Measurements from ENCODE around the gene HS3ST3A1.
"Not testable (repeated sequence)": the region's sequence is repeated elsewhere in the genome, so short reads cannot be mapped to it uniquely, and the experiment has no call there.

HS3ST3A1 gene

DNA sequence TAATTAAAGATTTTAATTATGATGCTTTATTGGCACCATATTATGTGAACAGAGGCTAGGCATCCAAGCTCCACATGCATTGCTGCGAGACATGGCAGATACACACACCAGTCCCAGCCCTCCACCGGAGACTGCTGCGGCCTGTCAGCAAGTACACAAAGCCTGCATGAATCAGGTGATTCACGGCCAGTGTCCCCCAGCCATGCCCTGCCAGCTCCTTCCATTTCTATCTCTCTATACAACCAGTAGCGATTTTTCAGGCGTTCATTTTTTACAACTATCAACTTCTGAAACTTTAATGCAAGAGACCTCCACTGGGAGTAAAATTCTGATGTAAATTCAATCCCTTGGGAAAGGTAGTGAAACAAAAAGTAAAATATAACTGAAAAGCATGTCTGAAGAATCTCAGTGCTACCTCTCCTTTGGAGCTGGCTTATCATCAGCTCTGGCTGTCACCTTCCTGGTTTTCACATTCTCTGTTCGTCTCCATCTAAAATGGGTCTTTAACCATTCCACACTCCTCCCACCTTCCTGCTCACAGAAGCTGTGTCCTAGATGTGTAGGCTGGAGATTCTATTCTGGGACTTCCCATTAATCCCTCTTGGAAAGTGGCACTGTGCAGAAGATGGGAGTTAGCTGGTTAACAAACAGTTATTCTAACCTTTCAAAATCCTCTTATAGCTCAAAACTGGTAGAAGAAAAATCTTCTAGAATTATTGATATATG lies 32.2 kb downstream of the HS3ST3A1 start:
- DNase-seq, result no peak

DNA sequence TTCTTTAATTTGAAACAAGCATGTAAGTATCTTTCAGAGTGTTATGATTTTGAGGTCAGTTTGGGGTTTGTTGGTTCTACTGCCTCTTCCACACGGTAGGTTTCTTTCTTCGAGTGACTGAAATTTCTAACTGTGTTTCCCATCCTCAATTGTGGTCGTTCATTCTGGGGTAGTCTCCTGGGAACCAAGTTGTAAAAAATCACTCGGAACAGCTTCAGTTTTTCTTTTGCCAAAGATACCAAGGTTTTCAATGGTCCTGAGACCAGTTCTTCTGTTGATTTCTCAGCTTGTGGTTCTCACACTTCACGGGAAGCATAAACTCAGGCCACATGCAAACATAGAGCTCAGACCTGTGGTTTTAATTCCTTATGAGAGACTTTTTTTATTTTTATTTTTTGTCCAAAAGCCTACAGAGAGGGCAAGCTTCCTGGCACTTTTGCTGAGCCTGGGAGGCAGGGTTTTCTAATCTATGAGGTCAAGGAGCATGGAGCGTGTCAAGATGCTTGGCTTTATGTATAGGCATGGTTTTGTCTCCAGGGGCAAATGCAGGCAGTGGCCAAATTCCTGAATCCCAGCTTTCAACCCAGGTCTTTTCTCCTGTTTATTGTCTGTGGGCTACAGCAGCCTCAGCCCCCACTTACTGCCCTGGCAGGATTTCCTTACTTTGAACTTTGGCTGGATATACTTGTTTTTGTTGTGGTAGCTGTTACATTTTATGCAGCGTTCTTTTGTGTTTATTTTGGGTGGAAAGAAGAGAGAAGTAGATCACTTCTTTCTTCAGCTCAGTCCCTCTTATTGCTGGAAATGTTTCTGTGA lies 32.9 kb downstream of the HS3ST3A1 start:
- no peak for DNase-seq

DNA sequence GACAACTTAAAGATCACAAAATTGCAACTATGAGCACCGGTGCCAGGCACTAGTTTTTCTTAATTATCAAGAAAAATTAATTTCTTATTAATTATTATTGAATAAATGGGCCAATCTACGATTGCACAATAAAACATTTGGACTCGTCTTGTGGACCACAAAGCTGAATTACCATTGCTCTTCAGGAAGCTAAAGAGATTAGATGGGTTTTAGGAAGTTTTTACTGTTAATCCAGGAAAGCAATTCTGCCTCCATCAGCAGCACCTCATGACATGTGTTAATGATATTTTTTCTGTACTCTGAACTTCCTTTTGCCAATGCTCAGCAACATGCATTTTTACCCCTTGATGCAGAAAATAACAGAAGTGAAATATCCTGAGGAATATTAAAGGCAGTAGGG lies 37.9 kb downstream of the HS3ST3A1 start:
- DNase-seq, result no peak

DNA sequence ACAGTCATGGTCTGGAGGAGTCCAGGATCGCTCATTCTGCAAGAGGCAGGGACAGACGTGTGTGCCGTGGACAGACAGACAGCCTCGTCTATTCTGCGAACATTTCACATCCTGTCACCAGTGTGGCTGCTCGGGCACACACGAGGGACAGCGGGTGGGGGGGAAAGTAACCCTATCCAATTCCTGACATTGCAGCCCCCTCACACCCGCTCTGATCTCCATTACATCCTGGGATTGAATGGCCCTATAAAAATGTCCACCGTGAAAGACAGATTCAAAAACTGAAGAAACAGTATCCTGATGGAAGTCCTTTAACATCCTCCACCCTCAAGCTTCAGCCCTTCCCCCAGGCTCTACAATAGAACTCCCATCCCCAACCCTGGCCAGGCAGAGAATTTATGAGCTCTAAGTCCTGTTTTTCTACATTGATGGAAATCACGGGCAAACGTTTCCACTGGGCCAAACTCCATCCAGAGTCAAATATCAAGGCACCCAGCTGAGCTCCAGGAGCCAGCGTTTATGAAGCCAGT lies 39.4 kb downstream of the HS3ST3A1 start:
- DNase-seq, result no peak

DNA sequence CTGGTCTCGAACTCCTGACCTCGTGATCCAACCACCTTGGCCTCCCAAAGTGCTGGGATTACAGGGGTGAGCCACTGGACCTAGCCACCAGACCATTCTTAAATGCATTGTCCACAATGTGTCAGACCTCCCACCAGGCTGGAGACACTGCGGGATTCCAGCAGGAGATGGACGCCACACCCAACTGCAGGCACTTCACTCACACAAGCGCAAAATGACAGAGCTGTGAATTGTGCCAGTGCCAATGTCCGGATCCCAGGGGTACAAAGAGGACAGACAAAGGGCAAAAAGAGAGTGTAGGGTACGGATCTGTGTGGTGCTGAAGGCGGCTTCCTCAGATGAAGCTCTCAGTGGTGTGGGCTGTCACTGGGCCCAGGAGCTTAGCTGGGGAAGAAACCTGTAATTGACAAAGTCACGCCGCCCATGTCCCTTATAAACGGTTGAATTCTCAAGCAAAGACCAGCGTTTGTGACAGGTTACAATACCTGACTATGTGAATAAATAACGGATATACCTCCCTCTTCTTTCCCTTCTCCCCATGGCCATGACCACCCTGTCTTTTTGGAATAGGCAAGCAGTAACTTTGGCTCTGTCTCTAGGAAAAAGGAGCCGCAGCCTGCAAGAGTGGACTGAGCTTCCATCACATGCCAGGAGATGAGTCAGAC lies 40.0 kb downstream of the HS3ST3A1 start:
- no peak for DNase-seq

DNA sequence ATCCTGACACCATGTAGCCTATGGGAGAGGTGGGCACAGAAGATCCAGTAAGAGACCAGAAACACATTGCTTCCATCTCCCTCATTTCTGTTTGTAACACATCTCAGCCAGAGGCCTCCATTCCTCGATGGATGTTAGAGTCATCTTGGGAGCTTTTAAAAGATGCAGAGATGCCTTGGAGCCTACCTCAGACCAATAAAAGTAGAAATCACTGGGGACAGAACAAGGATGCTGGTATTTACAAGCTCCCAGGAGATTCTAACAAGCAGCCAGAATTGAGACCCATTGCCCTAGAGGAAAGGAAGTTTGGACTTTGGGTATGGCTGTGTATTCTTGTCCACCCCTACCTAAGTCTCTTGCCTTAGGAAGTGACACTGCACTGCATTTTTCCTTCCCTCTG lies 40.8 kb downstream of the HS3ST3A1 start:
- DNase-seq, result no peak

DNA sequence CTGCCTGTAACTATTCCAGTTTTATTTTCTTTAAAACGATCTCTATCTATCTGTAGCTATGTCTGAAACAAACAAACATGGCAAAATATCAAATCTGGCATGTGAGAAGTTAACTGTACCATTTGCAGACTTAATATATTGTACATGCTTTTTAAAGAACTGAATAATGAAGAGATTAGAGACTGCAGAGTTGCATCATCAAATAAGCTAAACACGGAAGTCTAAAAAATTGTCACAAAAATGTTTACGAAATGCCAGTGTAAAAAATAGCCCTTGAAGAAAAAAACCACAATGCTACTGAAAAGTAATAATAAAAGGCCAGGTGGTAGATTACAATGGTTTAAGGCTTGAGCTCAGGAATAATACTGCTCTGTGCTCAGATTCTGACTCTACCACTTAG lies 43.1 kb downstream of the HS3ST3A1 start:
- no peak for DNase-seq

DNA sequence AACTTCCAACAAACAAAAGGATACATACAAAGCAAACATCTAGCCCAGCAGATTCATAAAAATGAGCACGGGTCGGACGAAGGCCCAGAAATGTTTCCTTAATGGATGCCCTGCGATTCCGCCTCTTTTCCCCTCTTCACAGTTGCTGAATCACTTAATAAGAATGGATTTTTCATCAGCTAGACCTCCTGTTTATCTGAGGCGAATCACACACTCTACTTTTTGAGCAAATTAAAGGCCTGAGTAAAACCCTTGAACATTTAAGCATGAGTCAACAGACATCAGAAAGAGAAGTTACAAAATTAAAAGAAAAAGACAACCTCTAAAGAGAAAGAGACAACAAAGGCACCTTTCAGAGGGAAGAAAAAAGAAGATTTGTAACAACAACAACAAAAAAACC lies 44.7 kb downstream of the HS3ST3A1 start:
- DNase-seq, result no peak

DNA sequence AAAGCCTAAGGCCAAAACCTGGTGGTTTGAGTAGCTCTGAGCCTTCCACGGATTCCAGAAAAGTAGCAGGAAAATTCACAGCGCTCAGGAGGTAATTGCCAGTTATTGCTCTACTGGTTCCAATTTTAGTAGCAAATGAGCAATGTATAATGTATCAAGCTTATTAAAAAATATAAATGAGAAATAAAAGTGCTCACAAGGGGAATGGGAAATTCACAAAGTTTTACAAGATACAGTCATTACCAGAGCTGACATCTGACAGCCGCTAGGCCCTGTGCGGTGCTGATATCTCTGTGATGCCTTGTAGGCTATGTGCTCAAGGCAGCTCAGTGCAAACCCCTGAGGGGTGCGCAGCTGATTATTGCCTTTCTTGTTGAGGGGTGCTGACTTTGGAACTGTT lies 47.5 kb downstream of the HS3ST3A1 start:
- no peak for DNase-seq

DNA sequence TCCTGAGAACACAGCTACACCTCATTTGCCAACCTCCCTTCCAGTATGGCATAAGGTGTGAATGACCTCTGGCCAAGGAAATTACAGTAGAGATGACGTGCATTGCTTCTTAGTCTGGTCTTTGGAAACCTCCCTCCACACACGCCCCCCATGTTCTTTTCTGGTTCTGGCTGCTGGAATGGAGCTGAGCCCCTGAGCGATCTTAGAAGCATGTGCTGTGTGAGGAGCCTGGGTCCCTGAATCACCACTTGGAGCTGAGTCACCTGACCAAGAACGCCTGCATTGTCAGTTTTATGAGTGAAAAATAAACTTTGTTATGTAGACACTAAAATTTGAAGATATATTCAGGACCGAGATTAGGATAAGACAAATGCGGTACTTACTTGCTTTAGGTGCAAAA lies 51.4 kb downstream of the HS3ST3A1 start:
- DNase-seq, result no peak

DNA sequence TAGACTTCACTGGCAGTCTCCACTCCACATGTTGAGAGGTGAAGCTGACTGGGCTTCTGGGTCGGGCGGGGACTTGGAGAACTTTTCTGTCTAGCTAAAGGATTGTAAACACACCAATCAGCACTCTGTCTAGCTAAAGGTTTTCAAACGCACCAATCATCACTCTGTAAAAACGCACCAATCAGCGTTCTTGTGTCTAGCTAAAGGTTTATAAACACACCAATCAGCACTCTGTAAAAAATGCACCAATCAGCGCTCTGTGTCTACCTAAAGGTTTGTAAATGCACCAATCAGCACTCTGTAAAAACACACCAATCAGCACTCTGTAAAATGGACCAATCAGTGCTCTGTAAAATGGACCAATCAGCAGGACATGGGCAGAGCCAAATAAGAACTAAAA lies 53.2 kb downstream of the HS3ST3A1 start:
- not testable (repeated sequence) for DNase-seq

DNA sequence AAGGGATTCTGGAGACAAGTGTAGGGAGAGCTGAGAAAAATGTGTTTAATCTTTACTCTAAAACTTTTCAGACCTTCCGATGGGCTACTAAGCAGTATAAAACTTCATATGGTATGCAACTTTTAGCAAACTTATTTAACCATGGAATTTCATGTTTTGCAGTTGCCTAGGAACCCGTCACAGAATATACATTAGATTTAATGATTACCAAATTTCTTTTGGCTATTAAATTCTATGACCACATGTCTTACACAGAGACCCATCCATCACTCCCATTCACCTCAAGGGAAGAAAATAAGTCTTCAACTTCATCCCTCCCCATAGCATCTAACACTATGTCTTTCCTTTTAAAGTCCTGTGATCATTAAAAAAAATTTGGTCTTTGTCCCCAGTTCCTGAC lies 54.9 kb downstream of the HS3ST3A1 start:
- DNase-seq, result no peak

DNA sequence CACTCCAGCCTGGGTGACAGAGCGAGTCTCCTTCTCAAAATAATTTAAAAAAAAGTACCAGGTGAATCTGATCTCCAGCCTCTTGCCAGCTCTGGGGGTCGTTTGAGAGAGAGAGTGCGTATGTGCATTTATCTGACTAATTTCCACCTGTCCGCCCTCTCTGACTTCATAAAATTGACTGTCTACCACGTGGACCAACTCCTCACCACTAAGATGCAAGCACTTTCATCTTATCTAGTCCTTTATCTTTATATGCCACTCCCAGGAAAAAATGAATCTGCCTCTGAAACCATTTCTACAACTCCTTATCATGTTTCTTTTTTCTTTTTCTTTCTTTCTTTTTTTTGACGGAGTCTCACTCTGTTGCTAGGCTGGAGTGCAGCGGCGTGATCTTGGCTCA lies 55.8 kb downstream of the HS3ST3A1 start:
- DNase-seq, result no peak

DNA sequence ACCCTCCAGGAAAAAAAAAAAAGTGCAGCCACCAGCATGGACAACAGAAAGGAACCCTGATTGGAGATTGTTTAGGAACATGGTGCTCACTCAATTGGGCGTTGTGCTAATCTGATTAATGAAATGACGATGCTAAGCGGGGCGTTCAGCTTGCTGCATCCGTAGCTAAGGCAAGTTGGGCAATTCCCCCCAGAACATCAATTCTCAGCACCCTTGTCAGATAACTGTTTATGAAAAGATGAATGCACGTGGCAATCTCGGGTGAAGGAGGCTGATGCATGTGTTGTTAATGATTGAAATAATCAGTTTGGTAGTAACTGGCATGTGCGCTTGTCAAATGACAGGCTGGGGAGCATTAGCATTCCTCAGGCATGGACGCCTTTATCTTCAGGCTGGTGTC lies 57.0 kb downstream of the HS3ST3A1 start:
- no peak for DNase-seq

DNA sequence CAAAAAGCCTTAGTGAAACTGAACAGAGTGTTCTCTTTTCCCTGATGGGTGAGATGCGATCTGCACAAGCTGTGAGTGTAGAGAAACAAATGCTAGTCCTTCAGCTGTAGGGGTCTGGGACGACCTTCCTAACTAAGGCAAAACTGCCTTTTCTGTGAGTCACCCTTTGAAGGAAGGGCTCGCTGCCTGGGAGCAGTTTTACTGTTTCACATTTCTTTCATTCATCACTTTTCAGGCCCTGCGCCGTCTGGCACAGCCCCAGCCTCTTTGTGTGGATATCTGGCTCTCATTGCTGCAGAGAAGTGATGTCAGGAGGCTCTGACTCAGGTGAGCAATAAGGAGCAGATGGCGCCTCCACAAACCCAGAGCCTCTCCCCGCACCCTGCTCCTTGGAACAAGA lies 57.4 kb downstream of the HS3ST3A1 start:
- no peak for DNase-seq

DNA sequence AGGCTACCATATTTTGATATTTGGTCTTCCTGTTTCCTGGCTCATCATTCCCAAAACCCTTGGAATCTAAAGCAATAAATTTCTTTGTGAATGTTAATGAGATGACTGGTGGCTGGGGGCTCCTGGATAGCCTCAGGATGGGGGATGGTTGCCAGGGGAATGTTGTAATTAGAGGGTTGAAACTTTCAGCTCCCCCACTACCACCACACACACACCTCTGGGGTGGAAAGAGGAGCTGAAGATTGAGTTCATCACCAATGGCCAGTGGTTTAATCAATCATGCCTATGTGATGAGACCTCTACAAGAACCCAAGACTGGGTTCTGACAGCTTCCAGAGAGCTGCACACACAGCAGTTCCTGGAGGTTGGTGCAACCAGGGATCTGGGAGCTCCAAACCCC lies 59.1 kb downstream of the HS3ST3A1 start:
- no peak for DNase-seq

DNA sequence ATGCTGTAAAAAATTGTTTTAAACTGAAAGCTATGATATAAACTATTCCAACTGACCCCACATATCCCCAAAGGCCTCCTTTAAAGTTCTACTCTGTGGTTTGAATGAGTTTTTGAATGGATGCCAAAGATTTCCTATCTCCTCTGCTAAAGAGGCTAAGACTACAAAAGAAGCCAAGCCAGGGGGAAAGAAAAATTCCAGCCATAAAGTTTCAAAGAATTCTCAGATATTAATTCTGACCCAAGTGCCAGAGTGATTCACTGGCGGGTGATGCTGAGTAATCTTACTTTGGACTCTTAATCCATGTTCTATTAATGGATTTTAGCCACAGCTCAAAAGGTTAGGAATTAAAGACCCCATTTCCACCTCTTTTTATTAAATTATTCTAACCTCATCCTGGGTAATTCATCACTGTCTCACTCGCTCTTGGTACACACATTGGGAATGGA lies 60.7 kb downstream of the HS3ST3A1 start:
- no peak for DNase-seq

DNA sequence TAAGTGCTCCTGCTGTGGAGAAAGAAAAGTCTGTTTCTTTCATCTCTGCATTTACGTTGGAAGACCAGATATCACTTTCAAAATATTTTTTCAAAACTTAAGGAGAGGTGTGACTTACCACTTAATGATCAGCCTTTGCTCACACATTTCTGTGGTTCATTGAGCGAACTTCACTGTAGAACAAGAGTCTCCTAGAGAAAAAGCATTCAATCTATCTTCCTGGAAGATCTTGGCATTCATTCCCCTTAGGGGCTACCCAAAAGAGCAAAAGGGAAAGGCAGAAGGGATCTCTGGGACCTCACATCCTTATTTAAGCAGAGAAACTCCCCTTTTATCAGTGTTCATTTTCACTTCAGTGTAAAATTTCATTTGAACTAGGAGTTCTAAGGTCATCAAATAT lies 61.2 kb downstream of the HS3ST3A1 start:
- DNase-seq, result no peak

DNA sequence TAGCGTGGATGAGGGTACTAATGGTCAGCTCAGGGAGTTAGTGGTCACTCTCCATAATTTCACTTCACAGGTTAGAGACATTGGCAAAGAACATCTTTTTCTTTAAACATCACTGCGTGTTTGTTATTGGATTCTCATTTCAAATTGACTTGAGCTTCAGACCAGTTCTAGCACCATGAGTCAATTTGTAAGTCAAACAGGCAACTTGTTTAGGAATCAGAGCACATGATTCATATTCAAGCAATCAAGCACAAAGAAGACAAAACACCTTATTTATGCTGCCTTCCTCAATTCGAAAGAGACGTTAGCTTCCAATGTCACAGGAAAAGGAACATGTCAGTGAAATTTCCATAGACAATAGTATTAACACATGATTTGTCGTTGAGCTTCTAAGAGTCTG lies 62.3 kb downstream of the HS3ST3A1 start:
- DNase-seq, result no peak

DNA sequence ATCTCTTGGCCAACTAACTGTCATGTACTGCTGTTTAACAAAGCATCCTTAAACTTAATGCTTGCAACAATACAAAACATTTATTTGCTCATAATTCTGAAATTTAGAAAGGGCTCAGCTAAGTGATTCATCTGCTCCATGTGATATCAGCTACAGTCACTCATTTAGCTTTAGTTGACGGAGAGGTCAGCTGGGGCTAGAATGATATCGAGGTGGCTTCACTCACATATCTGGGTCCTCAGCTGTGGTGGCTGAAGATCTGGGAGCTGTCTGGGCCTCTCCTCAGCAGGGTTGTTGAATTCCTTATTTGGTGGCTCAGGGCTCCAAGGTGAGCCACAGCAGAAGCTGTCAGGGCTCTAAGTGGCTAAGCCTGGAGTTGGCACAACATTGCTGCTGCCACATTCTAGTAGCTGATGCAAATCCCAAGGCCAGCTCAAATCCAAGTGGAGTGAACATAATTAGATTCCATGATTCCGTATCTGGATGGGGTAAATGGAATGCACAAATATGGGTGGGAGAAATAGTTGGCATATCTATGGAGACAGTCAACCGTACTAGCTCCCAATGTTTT lies 62.8 kb downstream of the HS3ST3A1 start:
- no peak for DNase-seq

DNA sequence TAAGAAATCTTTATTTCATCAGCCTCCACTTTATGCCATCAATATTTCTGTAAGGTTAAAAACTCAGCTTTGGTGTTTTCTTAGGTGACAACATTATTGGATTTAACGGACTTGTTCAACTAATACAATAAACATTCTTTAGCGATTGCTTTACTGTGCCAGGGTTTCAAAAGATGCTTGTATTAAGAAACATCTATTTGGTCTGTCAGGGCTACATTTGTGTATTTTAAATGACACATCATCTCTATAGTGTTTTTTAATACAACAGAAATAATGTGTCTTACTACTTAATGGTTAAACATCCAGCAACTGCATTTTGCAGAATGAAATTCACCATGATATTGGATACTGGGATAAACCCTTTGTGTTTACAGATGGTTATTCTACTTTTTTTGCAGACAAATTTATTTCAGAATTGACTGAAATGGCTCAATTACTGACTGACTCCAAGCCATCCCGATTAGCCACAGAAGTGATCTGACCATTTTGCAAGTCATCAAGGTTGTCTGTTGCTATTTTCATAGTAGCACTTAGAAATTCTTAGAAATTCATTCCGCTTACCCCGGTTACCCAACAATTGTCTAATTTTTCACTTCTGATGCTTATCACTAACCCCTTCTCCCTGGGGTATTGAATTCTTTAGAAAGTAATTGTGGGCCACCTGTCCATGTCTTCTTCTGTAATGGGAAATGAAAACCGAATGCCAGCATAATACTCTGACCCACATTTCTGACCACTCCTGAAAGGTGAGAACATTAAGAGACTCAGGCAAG lies 63.7 kb downstream of the HS3ST3A1 start:
- no peak for DNase-seq

DNA sequence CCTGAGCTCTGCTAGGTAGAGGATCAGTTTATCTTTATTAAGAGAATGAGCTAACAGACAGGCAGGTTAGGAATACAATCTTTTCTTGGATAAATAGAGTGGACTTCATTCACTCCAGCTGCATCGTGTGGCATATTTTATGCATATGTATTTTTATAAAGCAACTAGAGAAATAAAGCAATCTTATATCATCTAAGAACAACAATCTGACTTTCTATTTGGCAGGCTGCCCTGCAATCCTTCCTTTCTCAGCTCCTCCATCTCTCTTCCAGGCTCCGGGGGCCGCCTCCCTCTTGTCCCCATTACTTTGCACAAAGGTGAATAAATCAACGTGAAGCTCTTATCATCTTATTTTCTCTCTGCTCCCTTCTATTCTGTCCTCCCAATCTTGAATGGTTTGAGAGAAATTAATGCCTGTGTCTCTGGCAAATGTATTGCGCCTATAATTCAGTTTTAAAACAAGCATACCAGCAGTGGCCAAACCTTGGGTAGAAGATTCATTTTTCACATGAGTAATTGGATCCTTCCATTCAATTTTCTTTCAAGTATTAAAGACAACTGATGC lies 64.5 kb downstream of the HS3ST3A1 start:
- DNase-seq, result no peak
